SIG-M5 treated with dmso at 0.1 percent for 504 hours (cell line): Measurements from ENCODE around the gene HAPLN3.

Source experiments
- DNase-seq: peaks from one replicate; lab custom pipeline; 2025; ENCODE audit not compliant: unreplicated experiment; lab: John Stamatoyannopoulos, UW

Gene HAPLN3

DNA sequence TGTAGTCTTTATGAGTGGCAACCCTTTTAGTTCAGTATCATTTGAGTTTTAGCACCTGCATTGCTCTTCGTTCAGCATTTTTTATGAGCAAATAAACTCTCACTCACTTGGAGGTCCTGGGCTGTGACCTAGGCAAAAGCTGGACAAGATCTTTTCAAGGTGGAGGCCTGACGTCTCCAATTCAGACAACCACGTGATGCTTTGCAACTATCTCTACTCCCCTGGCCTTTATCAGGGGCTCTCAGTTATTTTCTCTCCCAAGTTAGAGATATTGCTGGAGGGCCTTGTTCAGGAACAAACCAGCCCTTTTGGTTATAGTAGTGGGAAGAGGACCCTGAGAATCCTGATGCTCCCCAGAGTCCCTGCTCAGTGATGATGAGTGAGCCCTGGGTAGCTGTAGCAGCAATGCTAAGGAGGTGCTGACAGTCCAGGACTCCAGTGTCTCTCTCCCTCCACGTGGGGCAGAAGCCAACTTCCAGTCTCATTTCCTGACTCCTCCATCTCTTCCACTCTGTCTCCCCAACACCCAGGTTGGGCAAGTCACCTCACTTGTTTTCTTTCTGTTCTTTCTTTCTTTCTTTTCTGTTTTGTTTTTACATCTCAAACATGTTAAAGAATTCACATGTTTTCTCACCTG lies 30.4 kb downstream of the HAPLN3 start:
- DNase-seq, result no peak

DNA sequence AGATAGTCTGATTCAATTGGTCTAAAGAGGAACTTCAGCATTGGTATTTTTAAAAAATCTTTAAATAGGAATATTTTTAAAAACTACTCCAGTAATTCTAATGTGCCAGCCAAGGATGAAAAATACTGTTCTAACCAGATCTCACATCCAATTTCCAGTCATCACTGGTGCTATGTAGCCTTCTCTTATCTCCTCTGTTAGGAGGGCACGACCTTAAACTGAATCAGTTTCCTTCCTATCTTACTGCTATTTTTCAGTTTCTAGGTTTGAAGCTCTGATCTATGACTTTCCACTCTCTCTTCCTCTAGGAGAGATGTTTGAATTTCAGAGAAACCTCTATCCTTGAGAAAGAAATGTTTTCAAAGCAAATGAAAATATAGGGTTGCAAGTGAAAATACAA lies 31.9 kb downstream of the HAPLN3 start:
- no peak for DNase-seq

DNA sequence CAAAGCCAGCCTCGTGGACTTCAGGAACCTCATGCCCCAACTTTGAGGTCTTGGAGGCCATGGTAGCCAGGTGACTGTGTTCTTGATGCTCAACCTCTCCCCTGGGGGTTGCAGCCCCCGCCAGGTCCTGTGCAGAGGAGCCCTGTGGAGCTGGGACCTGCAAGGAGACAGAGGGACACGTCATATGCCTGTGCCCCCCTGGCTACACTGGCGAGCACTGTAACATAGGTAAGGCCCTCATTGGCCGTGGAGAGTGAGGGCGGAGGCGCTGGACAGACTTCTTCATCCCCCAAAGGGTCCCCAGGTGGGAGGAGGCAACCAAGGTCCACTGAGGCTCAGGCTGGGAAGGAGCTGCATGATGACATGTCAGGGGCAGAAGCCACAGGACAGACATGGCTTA lies 35.1 kb downstream of the HAPLN3 start:
- no peak for DNase-seq

DNA sequence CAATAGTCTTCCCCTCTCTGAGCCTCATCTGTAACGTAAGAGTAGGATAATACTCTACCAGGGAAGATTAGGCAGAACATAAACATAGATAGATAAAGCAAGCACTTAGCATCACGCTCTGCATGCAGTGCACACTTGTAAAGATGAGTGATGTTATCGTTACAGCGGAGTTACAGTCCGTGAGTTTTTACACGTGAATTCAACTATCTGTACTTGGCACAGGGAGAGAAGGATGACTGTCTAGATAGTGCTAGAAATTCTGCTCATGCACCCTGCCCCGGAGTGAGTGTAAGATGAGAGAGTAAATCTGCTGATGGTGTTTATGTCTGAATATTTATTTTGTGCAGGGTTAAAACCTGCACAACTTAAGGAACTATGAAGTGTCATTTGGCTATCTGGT lies 35.8 kb downstream of the HAPLN3 start:
- no peak for DNase-seq

DNA sequence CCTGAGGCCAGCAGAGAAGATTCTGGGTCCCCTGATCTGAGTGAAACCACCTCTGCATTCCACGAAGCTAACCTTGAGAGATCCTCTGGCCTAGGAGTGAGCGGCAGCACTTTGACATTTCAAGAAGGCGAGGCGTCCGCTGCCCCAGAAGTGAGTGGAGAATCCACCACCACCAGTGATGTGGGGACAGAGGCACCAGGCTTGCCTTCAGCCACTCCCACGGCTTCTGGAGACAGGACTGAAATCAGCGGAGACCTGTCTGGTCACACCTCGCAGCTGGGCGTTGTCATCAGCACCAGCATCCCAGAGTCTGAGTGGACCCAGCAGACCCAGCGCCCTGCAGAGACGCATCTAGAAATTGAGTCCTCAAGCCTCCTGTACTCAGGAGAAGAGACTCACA lies 36.4 kb downstream of the HAPLN3 start:
- no peak for DNase-seq

DNA sequence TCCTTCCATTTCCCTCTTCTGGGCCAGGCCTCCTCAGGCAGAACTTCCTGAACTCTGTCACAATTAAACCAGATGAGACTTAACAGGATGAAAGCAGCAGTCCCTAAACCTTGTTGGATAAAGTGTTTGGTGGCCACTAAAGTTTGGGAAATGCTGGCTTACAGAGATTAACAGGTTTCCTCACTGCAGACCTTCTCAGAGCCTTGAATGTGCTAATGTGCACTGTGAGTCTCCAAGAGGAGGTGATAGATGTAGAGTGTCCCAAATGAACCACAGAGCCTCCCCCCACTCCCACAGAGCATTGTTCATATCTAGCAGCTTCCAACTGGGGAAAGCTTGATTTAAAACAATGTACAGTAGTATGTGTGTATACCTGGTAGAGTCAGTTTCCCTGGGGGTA lies 42.9 kb downstream of the HAPLN3 start:
- no peak for DNase-seq

DNA sequence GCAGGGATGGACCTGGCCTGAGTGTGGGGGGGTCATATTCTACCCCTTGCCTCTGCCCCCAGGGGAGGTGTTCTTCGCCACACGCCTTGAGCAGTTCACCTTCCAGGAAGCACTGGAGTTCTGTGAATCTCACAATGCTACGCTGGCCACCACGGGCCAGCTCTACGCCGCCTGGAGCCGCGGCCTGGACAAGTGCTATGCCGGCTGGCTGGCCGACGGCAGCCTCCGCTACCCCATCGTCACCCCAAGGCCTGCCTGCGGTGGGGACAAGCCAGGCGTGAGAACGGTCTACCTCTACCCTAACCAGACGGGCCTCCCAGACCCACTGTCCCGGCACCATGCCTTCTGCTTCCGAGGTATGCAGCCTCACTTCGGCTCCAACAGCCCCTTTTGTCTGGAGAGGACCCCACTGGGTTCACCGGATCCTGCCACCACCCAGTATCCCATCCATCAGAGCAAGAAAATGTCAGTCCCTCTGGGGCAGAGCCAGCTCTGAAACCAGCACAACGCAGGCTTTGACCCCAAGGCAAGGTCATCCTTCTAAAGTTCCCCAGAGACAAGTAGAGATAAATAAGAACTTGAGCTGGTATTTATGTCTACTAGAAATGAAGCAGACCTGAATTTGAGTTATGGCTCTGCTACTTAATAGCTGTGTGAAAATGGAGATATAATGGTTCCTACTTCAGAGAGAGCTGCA lies 45.8 kb downstream of the HAPLN3 start:
- DNase-seq, result no peak

DNA sequence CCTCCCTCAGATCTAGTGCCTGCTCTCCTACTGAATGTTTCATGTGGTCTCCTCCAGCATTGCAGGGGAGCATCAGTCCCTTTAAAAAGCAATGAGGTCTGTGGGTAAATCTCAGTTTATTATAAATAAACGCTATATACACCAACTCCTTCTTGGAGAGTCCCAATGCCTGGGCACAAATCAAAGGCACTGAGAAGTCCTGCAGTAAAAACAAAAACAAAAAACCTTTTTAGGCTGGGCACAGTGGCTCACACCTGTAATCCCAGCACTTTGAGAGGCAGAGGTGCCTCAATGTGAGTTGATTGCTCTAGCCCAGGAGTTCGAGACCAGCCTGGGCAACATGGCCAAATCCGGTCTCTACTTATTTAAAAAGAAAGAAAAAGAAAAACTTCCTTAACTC lies 47.1 kb downstream of the HAPLN3 start:
- DNase-seq, result no peak

DNA sequence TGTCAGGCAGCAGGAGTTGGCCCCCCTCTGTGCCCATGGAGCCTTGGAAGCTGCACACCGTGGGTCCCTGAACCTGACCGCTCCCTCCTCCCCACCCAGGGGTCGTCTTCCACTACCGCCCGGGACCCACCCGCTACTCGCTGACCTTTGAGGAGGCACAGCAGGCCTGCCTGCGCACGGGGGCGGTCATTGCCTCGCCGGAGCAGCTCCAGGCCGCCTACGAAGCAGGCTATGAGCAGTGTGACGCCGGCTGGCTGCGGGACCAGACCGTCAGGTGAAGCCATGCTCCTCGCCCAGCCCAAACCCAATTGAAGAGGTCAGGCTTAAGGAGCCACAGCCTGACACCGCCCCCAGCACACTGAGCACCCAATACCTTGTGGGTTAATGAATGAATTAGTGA lies 48.2 kb downstream of the HAPLN3 start:
- DNase-seq, result no peak

DNA sequence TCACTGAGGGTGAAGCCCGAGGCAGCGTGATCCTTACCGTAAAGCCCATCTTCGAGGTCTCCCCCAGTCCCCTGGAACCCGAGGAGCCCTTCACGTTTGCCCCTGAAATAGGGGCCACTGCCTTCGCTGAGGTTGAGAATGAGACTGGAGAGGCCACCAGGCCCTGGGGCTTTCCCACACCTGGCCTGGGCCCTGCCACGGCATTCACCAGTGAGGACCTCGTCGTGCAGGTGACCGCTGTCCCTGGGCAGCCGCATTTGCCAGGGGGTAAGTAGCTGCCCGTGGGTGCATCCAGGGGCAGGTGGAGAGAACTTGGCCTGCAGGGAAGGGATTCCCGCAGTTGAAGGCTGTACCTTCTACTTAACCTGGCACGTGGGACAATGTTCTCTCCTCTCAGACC lies 49.7 kb downstream of the HAPLN3 start:
- DNase-seq, result no peak

DNA sequence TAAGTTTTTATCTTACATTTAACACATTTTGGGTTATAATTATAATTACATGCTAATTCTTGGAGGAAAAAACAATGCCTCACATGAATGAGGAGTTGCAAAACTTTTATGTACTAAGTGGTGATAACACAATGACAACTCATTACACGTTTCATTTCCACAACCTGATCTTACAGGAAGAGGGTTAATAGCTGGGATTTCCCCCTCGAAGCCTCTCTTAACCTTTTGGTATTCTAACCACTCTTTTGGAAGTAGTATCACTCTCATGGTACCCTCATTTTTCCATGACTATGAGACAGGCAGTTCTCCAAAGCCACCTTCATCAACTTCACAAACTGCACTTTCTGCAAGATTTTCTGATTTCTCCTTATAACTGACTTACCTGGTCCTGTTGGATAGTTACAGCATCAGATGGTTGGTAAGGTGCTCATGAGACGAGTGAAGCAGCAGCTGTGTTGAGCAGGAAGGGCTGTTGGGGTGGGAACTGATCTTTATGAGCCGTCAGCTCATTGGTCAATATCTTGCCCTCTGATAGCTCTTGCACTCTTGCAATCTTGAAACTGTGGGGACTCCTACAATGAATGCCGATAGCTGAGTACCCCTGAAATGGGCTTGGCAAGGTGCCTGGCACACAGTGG lies 50.5 kb downstream of the HAPLN3 start:
- DNase-seq, result no peak

DNA sequence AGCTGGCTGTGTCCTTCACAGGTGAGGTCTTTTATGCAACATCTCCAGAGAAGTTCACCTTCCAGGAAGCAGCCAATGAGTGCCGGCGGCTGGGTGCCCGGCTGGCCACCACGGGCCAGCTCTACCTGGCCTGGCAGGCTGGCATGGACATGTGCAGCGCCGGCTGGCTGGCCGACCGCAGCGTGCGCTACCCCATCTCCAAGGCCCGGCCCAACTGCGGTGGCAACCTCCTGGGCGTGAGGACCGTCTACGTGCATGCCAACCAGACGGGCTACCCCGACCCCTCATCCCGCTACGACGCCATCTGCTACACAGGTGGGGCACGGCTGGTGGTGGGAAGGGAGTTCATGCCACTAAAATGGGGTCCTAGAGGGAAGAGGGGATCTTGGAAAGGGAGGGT lies 52.0 kb downstream of the HAPLN3 start:
- DNase-seq, result no peak

DNA sequence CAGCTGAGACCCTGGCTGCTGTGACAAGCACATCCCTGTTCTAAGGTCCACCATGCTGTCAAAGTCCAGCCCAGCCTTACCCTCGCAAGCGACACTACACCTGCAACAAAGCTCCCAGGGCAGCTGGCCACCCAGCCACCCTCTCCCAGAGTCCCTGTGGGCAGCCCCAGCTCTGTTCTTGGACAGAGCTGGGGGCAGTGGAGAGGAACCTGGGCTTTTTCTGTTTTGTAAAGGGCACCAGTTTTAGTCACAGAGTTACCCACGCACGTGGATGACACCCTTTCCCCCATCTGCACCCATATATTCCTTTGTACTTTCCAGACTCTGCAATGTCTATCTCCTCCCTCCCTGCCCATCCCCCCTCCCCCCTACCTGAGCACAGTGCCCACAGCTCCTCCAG lies 53.2 kb downstream of the HAPLN3 start:
- DNase-seq, result no peak

DNA sequence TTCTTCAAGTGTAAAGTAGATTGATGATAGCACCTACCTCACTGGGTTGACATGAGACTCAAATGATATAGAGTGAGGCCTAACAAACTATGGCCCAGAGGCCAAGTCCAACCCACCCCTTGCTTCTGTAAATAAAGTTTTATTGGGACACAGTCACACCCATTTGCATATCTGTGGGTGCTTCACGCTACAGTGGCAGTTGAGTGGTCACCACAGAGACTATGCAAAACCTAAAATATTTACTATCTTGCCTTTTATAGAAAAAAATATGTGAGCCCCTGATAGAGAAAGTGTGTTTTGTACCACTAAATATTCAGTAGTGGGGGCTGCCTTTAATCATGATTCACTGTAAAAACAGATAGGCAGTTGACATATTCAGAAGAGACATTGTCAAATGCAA lies 54.1 kb downstream of the HAPLN3 start:
- no peak for DNase-seq

DNA sequence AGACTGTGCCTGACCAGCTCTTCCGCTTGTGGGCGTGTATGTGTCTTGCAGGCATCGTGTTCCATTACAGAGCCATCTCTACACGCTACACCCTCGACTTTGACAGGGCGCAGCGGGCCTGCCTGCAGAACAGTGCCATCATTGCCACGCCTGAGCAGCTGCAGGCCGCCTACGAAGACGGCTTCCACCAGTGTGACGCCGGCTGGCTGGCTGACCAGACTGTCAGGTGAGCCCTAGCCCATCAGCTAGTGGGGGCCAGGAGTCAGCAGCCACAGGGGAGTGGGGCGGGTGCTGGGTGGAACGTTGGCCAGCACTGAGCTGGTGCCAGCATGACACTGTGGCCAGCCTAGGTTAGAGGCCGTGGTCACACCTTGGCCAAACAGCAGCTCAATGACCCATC lies 55.4 kb downstream of the HAPLN3 start:
- DNase-seq, result no peak

DNA sequence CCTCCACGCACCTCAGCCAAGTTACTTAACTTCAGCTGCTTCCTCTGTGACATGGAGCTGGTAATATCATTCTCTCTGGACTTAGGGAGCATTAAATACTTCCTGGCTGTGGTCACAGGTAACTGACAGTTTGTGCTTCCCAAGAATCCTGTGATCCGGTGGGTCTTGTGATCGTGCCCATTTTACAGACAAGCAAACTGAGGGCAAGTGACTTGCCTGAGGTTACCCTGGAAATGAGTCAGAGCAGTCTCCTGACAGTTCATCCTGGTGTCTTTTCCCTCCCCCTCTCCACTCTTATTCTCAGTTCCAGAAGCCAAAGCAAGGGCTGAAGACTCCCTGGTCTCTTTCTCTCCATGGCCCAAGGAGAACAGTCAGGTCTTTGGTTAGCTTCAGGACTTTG lies 56.2 kb downstream of the HAPLN3 start:
- no peak for DNase-seq

DNA sequence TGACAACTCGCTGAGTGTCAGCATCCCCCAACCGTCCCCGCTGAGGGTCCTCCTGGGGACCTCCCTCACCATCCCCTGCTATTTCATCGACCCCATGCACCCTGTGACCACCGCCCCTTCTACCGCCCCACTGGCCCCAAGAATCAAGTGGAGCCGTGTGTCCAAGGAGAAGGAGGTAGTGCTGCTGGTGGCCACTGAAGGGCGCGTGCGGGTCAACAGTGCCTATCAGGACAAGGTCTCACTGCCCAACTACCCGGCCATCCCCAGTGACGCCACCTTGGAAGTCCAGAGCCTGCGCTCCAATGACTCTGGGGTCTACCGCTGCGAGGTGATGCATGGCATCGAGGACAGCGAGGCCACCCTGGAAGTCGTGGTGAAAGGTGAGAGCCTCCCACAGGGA lies 56.7 kb downstream of the HAPLN3 start:
- DNase-seq, result no peak

DNA sequence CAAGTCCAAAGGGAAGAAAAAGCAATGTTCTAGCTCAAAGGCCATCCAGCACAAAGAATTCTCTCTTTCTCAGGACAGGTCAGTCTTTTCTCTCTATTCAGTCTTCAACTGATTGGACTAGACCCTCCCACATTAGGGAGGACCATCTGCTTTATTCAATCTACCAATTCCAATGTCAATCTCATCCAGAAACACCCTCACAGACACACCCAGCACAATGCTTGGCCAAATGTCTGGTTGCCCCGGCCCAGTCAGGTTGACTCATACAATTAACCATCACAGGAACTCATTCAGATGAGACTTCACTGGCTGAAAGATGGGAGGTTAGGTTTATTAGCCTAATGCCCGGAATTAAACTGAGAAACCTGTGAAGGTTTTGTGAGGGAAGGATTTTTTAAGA lies 59.7 kb downstream of the HAPLN3 start:
- no peak for DNase-seq

DNA sequence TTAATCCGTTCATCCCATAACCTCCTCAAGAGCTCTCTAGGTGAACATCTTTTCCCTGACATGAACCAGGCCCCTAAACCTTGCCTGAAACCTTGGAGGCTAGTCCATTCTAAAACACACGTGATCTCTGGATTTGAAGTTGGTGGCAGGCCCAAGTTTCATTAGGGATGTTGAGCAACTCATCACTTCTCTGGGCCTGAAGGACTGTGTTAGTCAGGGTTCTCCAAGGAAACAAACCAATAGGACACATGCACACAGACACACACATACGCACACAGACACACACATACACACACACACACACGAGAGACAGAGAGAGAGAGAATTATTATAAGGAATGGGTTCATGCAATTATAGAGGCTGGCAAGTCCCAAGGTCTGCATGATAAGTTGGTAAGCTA lies 60.2 kb downstream of the HAPLN3 start:
- DNase-seq, result no peak

DNA sequence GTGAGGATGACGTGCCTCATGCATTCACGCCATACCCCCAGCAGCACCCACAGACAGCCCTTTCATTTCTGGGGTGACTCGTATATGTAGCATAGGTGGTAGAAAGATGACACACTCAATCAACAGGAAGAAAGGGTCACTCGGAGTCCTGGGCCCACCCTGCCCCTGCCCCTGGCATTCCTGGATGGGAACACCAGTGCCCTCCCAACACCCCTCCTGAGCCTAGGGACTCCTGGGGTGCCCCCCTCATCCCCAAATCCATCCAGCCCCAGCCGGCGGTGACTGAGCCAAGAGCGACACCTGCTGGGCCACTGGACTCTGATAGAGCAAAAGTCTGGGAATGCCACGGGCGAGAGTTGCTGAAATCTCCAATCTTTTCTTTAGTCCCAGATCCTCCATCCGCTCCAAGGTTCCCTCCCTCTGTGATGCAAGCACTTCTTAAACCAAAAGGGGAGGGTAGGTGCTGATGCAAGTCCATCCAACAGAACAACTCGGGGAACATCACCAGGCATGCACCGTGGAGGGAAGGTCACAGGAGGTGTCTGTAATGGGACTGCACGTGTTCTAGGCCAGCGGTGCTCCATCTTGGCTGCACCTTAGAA lies 61.0 kb downstream of the HAPLN3 start:
- DNase-seq, result no peak

DNA sequence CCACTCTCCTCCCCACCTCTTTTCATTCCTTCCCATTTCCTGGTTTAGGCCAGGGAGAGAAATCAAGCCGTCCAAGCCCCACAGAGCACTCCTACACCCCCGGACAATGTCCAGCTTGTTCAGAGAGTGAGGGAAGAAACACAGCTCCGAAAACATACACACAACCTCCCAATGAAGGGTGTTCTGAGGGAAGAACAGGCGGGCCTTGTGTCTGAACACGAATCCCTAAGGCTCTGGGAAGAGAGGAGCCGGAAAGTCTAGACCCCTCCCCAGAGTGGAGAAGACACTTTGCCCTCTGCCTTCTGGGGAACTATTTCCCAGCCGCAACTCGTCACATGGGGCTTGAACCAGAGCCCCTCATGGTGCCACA lies 61.6 kb downstream of the HAPLN3 start:
- no peak for DNase-seq
